ENCODE results near the gene SMIM24. TPM values are rescaled to one million over a fixed set of nuclear protein-coding genes. Genes with fewer than 3 reads are reported as not detected.

The SMIM24 gene
- total RNA-seq, 2 donors from 2014 or later: 0.62 to 0.88 TPM

DNA sequence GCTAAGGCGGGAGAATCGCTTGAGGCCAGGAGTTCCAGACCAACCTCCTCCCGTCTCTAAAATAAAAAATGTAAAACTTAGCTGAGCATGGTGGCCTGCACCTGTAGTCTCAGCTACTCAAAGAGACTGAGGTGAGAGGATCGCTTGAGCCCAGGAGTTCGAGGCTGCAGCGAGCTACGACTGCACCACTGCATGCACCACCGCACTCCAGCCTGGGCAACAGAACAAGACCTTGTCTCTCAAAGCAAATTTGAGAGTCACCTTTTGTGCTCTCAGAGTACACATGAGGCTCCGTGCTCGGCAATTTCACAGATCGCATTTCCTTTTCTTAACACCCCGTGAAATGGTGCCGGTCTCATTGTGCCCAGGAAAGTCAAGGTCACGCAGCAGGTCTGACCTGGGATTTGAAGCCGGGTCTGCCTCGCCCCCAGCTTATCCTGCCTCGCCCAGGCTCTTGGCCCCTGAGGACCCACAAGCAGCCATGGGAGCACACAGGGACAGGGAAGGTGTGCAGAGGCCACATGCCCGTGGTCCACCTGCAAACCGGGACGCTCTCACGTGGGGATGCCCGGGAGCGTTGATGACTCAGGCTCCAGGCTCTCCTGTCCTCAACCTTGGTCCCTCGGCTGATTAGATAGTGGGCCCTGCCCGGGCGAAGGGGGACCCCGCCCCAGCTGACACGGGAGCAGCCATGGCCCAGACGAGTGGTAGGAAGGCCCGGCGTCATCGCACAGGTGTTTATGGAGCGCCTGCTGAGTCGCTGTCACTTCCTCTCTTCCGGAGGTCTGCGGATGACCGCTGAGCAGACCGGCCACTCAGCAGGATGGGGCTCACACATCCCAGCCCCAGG is 1.1 kb upstream of the SMIM24 start:
- no peaks in the 10 kb centered on the region for H3K9me3 Mint-ChIP-seq
- ATAC-seq (replicated peaks in 1 of 2) (no peak), DNase-seq (no peak)
- peaks cover 8% of the 10 kb centered on the region for H3K4me1 Mint-ChIP-seq (ENCODE audit: low read depth)
- H3K36me3 Mint-ChIP-seq (ENCODE audit: insufficient read depth in 2 of 2): no peaks in the 10 kb centered on the region
- H3K27me3 Mint-ChIP-seq (ENCODE audit: low read depth): peaks cover 5% of the 10 kb centered on the region
- no peak overlapping the region for H3K4me3 Mint-ChIP-seq
- no peak overlapping the region for H3K27ac Mint-ChIP-seq

GRCh38 chr19:3479834-3480215 is 500 bp downstream of the SMIM24 start:
- Mint-ChIP-seq H3K4me3 (peak overlapping the region in 1 of 2 donors; percentile 10), H3K9me3 (no peaks in the 10 kb centered on the region), H3K27me3 (ENCODE audit: low read depth) (peaks cover 5% of the 10 kb centered on the region), H3K4me1 (ENCODE audit: low read depth) (peaks cover 8% of the 10 kb centered on the region), H3K36me3 (ENCODE audit: insufficient read depth in 2 of 2) (no peaks in the 10 kb centered on the region), H3K27ac (no peak overlapping the region)
- peak; percentile 32 to 48 for DNase-seq
- ATAC-seq (replicated peaks in 1 of 2): peak; percentile 23 to 46

DNA sequence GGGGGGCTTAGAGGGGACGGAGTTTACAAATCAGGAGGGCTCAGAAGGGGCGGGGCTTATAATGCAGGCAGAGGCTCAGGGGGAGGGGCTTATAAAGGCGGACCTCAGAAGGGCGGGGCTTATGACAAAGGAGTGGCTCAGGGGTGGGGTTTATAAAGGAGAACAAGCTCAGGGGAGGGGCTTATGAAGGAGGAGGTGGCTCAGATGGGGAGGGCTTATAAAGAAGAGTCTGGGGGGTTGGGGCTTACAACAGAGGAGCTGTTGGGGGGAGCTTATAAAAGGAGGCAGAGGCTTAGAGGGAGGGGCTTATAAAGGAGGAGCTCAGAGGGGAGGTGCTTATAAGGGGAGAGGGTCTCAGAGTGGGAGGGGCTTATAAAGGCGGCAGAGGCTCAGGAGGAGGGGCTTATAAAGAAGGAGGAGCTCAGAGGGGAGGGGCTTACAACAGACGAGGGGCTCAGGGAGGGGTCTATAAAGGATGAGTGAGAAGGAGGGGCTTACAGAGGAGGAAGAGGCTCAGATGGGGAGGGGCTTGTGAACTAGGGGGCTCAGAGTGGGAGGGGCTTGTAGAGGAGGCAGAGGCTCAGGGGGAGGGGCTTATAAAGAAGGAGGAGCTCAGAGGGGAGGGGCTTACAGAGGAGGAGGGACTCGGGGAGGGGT is 1.0 kb downstream of the SMIM24 start:
- Mint-ChIP-seq H3K36me3 (ENCODE audit: insufficient read depth in 2 of 2) (no peaks in the 10 kb centered on the region), H3K4me1 (ENCODE audit: low read depth) (peaks cover 8% of the 10 kb centered on the region), H3K27ac (no peak overlapping the region), H3K4me3 (peak overlapping the region in 1 of 2 donors; percentile 75), H3K27me3 (ENCODE audit: low read depth) (peaks cover 5% of the 10 kb centered on the region), H3K9me3 (no peaks in the 10 kb centered on the region)
- peak; percentile 53 to 62 for ATAC-seq (replicated peaks in 1 of 2)
- DNase-seq: peak; percentile 50 to 51

- H3K27ac Mint-ChIP-seq: no peak overlapping the region
Measured at GRCh38 chr19:3478409-3479176, 1.7 kb downstream of the SMIM24 start.

DNA sequence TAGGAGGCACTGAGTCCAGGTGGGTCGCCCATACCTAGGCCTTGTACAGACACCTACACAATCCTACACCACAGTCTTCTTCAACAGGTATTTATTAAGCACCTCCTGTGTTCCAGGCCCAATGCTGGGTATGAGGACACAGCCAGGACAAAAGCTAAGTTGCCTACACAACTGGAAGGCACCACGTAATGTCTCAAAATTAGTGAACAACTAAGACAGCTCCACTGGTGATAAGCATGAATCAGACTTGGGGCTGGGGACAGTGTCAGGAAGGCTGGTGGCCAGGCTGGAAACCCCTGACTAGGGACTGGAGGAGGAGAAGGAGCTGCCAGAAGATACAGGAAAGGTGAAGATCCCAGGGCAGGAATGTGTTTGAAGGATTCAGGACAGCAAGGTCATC is 2.4 kb downstream of the SMIM24 start:
- Mint-ChIP-seq H3K4me3 (peak overlapping the region in 1 of 2 donors; percentile 52), H3K4me1 (ENCODE audit: low read depth) (peaks cover 8% of the 10 kb centered on the region), H3K9me3 (no peaks in the 10 kb centered on the region), H3K27ac (no peak overlapping the region), H3K27me3 (ENCODE audit: low read depth) (peaks cover 5% of the 10 kb centered on the region), H3K36me3 (ENCODE audit: insufficient read depth in 2 of 2) (no peaks in the 10 kb centered on the region)
- ATAC-seq (replicated peaks in 1 of 2) (no peak), DNase-seq (no peak)

More at GRCh38 chr19:3478409-3479176, 1.7 kb downstream of the SMIM24 start:
- Mint-ChIP-seq H3K36me3 (ENCODE audit: insufficient read depth in 2 of 2) (no peaks in the 10 kb centered on the region), H3K4me1 (ENCODE audit: low read depth) (peaks cover 8% of the 10 kb centered on the region), H3K27me3 (ENCODE audit: low read depth) (peaks cover 5% of the 10 kb centered on the region), H3K9me3 (no peaks in the 10 kb centered on the region), H3K4me3 (peak overlapping the region; percentile 66 to 75)
- DNase-seq (peak in 1 of 2 donors; percentile 12), ATAC-seq (replicated peaks in 1 of 2) (peak; percentile 12 to 21)

GRCh38 chr19:3477506-3477905 is 2.8 kb downstream of the SMIM24 start:
- Mint-ChIP-seq H3K27ac (no peak overlapping the region), H3K4me3 (no peak overlapping the region), H3K27me3 (ENCODE audit: low read depth) (peaks cover 5% of the 10 kb centered on the region), H3K36me3 (ENCODE audit: insufficient read depth in 2 of 2) (no peaks in the 10 kb centered on the region), H3K9me3 (no peaks in the 10 kb centered on the region), H3K4me1 (ENCODE audit: low read depth) (peaks cover 8% of the 10 kb centered on the region)
- DNase-seq: no peak
- no peak for ATAC-seq (replicated peaks in 1 of 2)

DNA sequence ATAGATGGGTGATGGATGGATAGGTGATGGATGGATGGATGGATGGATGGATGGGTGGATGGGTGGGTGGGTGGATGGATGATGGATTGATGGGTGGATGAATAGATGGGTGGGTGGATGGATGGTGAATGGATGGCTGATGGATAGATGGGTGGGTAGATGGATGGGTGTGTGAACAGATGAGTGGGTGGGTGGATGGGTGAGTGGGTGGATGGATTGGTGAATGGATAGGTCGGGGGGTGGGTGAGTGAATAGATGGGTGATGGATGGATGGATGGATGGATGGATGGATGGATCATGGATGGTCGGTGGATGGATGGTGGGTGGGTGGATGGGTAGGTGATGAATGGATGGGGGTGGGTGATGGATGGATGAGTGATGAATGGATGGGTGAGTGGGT is 3.5 kb downstream of the SMIM24 start:
- no peaks in the 10 kb centered on the region for H3K9me3 Mint-ChIP-seq
- no peaks in the 10 kb centered on the region for H3K36me3 Mint-ChIP-seq (ENCODE audit: insufficient read depth in 2 of 2)
- no peak for DNase-seq
- ATAC-seq (replicated peaks in 1 of 2): no peak
- H3K4me3 Mint-ChIP-seq: no peak overlapping the region
- no peak overlapping the region for H3K27ac Mint-ChIP-seq
- peaks cover 5% of the 10 kb centered on the region for H3K27me3 Mint-ChIP-seq (ENCODE audit: low read depth)
- H3K4me1 Mint-ChIP-seq (ENCODE audit: low read depth): peaks cover 8% of the 10 kb centered on the region

DNA sequence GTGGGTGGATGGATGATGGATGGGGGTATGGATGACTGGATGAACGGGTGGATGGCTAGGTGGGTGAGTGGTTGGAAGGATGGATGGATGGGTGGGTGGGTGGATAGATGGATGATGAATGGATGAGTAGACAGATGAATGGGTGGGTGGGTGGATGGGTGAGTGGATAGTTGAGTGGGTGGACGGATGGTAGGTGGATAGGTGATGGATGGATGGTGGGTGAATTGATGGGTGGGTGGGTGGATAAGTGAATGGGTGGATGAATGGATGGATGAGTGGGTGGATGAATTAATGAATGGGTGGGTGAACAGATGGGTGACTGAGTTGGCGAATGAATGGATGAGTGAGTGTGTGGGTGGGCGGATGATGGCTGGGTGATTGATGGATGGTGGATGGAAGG is 4.9 kb downstream of the SMIM24 start:
- DNase-seq (no peak), ATAC-seq (replicated peaks in 1 of 2) (no peak)
- H3K9me3 Mint-ChIP-seq: no peaks in the 10 kb centered on the region
- H3K27me3 Mint-ChIP-seq (ENCODE audit: low read depth): peaks cover 5% of the 10 kb centered on the region
- H3K36me3 Mint-ChIP-seq (ENCODE audit: insufficient read depth in 2 of 2): no peaks in the 10 kb centered on the region
- H3K4me1 Mint-ChIP-seq (ENCODE audit: low read depth): peaks cover 8% of the 10 kb centered on the region
- H3K27ac Mint-ChIP-seq: no peak overlapping the region
- no peak overlapping the region for H3K4me3 Mint-ChIP-seq

DNA sequence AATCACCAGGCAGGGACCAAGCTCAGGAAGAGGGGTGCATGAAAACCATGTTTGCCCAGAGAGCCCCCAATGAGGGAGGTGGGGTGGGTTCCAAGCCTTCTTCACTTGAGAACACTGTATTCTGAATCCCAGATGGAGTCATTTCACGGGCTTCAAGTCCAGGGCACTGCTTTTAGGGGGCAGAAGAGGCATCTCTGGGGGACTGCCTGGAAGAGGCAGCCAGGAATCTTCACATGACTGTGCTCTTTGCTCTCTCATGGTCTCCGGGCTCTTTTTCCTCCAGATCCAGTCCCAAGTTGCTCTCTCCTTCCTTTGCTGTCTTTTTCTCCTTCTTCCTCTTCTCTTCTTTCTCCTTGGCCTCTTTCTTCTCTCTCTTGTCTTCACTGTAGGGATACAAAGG is 5.7 kb downstream of the SMIM24 start:
- H3K27ac Mint-ChIP-seq: no peak overlapping the region
- no peaks in the 10 kb centered on the region for H3K36me3 Mint-ChIP-seq (ENCODE audit: insufficient read depth in 2 of 2)

DNA sequence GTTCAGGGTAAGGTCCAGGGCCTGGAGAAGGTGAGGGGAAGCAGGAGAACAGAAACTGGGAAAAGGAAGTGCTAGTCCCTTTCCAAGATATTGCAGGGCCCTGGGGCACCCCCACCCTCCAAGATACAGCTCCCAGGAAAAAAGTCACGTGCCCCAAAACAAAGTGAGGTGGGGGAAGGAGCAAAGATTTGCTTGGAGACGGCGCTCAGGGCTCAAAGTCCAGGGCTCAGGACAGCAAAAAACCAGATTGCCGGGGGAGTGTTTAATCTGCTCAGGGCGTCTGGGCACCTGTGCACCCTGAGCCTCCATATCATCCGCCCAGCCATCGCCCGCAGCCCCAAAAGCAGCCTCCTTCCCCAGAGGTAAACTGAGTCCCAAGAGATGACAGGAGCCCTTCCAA is 6.3 kb downstream of the SMIM24 start:
- ATAC-seq (replicated peaks in 1 of 2) (no peak), DNase-seq (no peak)
- Mint-ChIP-seq H3K27ac (no peak overlapping the region), H3K36me3 (ENCODE audit: insufficient read depth in 2 of 2) (no peaks in the 10 kb centered on the region), H3K9me3 (no peaks in the 10 kb centered on the region), H3K27me3 (ENCODE audit: low read depth) (peaks cover 5% of the 10 kb centered on the region), H3K4me1 (ENCODE audit: low read depth) (peaks cover 8% of the 10 kb centered on the region), H3K4me3 (no peak overlapping the region)

More for the DNA sequence above, 5.7 kb downstream of the SMIM24 start:
- Mint-ChIP-seq H3K4me3 (no peak overlapping the region), H3K27me3 (ENCODE audit: low read depth) (peaks cover 5% of the 10 kb centered on the region), H3K4me1 (ENCODE audit: low read depth) (peaks cover 8% of the 10 kb centered on the region), H3K9me3 (no peaks in the 10 kb centered on the region)
- DNase-seq (no peak), ATAC-seq (replicated peaks in 1 of 2) (no peak)

GRCh38 chr19:3471954-3472655 is 8.2 kb downstream of the SMIM24 start:
- ATAC-seq (replicated peaks in 1 of 2) (peak; percentile 46 to 52), DNase-seq (peak; percentile 36 to 59)
- Mint-ChIP-seq H3K27me3 (ENCODE audit: low read depth) (no peaks in the 10 kb centered on the region), H3K27ac (no peak overlapping the region), H3K4me1 (ENCODE audit: low read depth) (no peaks in the 10 kb centered on the region), H3K4me3 (no peak overlapping the region), H3K36me3 (ENCODE audit: insufficient read depth in 2 of 2) (no peaks in the 10 kb centered on the region), H3K9me3 (peaks cover 0 to 2% of the 10 kb centered on the region in 2 donors)

DNA sequence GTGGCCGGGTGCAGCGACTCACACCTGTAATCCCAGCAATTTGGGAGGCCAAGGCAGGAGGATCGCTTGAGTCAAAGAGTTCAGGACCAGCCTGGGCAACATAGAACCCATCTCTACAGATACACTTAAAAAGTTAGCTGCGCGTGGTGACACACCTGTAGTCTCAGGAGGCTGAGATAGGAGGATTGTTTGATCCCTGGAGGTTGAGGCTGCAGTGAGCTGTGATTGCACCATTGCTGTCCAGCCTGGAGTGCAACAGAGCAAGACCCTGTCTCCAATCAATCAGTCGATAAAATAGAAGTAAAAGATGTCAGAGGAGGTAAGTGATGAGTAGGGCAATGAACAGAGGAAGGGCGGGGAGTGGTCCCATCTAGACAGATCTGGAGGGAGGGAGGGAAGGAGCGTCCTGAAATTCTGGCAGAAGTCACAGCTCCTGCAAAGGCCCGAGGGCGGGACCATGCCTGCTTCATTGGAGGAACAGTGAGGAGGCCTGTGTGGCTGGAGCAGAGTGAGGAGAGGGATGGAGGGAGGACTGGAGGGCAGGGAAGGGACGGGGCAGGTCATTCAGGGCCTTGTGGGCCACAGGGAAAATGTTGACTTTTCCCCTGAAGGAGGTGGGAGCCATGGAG is 9.7 kb downstream of the SMIM24 start:
- H3K4me3 Mint-ChIP-seq: no peak overlapping the region
- no peak overlapping the region for H3K27ac Mint-ChIP-seq
- no peaks in the 10 kb centered on the region for H3K27me3 Mint-ChIP-seq (ENCODE audit: low read depth)
- no peaks in the 10 kb centered on the region for H3K4me1 Mint-ChIP-seq (ENCODE audit: low read depth)
- DNase-seq: no peak
- peaks cover 0 to 2% of the 10 kb centered on the region in 2 donors for H3K9me3 Mint-ChIP-seq
- H3K36me3 Mint-ChIP-seq (ENCODE audit: insufficient read depth in 2 of 2): no peaks in the 10 kb centered on the region
- ATAC-seq (replicated peaks in 1 of 2): peak in 1 of 2 donors; percentile 14

All from activated T-cell treated with anti-CD3 and anti-CD28 coated beads, Interleukin-2, amount 50 U/mL, for 72 hours (primary cell).